ENCODE results near the gene MAP1LC3B2.

- TF ChIP-seq CTCF (conservative IDR thresholded peaks at IDR 0.05; ENCODE audit: low read length) (no peak), EZH2phosphoT487 (IDR thresholded peaks at IDR 0.05; ENCODE audit: borderline replicate concordance) (no peak)
Measured at GRCh38 chr12:116562090-116562489, 2.9 kb downstream of the MAP1LC3B2 start.

All from Loucy (cell line).